ENCODE results near the gene CLDN7. TPM values are rescaled to one million over a fixed set of nuclear protein-coding genes. Genes with fewer than 3 reads are reported as not detected.

The CLDN7 gene
- polyA plus RNA-seq, 1 donor (not counting 4 experiments of a cell fraction or from before 2014, with no cell fraction given) = 6.3 TPM

DNA sequence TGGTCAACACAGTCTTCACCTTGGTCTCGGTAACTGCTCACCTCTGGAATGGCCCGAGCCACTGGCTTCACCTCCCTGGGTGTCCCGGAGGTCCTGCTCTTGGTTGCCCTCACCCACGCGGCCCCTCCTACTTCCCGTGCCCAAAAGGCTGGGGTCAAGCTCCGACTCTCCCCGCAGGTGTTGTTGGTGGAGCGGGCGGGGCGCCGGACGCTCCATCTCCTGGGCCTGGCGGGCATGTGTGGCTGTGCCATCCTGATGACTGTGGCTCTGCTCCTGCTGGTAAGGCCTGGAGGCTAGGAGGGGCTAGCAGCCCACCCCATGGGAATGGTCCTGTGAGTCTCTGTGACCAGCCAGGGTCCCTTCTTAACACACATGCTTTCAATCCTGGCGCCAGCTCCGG lies 22.6 kb upstream of the CLDN7 start:
- FAIRE-seq (no peak), DNase-seq (ENCODE audit: low read depth, low spot score) (no peak)
- Histone ChIP-seq H3K79me2 (ENCODE audit: control insufficient read depth, insufficient read depth, low read length) (no peaks in the 10 kb centered on the region), H4K20me1 (ENCODE audit: control insufficient read depth, extremely low read depth, insufficient read depth, low read length) (no peaks in the 10 kb centered on the region), H3K27ac (ENCODE audit: control insufficient read depth, insufficient read depth, low read length) (no peak overlapping the region), H3K9me1 (ENCODE audit: control insufficient read depth, extremely low read depth, insufficient read depth, low read length) (no peaks in the 10 kb centered on the region), H3K9ac (ENCODE audit: control insufficient read depth, extremely low read depth, insufficient read depth, low read length) (no peak overlapping the region), H3K9me3 (ENCODE audit: control insufficient read depth, low read depth, low read length) (no peaks in the 10 kb centered on the region), H2AFZ (ENCODE audit: control insufficient read depth, low read length) (no peak overlapping the region), H3K4me3 (ENCODE audit: control insufficient read depth in 2 of 3, extremely low read depth in 1 of 3, insufficient read depth in 2 of 3, low read depth in 1 of 3, low read length in 3 of 3) (no peak overlapping the region), H3K36me3 (ENCODE audit: control insufficient read depth in 2 of 2, extremely low read depth in 1 of 2, insufficient read depth in 2 of 2, low read length in 2 of 2) (no peaks in the 10 kb centered on the region), H3K27me3 (ENCODE audit: control insufficient read depth, extremely low read depth, insufficient read depth, low read length) (peaks cover 46% of the 10 kb centered on the region), H3K4me2 (ENCODE audit: control insufficient read depth, extremely low read depth, insufficient read depth, low read depth, low read length) (no peak overlapping the region), H3K4me1 (ENCODE audit: control insufficient read depth, extremely low read depth, insufficient read depth, low read length) (peaks cover 15% of the 10 kb centered on the region)
- dilution Hi-C loops (cut with MboI; ENCODE audit: extremely low pct_ligation_motif_present, low sequenced_read_pairs) = no loop called here
- TF ChIP-seq, protein P1, sequence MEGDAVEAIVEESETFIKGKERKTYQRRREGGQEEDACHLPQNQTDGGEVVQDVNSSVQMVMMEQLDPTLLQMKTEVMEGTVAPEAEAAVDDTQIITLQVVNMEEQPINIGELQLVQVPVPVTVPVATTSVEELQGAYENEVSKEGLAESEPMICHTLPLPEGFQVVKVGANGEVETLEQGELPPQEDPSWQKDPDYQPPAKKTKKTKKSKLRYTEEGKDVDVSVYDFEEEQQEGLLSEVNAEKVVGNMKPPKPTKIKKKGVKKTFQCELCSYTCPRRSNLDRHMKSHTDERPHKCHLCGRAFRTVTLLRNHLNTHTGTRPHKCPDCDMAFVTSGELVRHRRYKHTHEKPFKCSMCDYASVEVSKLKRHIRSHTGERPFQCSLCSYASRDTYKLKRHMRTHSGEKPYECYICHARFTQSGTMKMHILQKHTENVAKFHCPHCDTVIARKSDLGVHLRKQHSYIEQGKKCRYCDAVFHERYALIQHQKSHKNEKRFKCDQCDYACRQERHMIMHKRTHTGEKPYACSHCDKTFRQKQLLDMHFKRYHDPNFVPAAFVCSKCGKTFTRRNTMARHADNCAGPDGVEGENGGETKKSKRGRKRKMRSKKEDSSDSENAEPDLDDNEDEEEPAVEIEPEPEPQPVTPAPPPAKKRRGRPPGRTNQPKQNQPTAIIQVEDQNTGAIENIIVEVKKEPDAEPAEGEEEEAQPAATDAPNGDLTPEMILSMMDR (optimal IDR thresholded peaks at IDR 0.05 in 1 of 3, IDR thresholded peaks at IDR 0.05 in 1 of 3, conservative IDR thresholded peaks at IDR 0.05 in 1 of 3; ENCODE audit: extremely low read depth in 1 of 3, insufficient read depth in 2 of 3, low read length in 3 of 3) = no peak
- TF ChIP-seq EZH2 (IDR thresholded peaks at IDR 0.05; ENCODE audit: low read length) = no peak

DNA sequence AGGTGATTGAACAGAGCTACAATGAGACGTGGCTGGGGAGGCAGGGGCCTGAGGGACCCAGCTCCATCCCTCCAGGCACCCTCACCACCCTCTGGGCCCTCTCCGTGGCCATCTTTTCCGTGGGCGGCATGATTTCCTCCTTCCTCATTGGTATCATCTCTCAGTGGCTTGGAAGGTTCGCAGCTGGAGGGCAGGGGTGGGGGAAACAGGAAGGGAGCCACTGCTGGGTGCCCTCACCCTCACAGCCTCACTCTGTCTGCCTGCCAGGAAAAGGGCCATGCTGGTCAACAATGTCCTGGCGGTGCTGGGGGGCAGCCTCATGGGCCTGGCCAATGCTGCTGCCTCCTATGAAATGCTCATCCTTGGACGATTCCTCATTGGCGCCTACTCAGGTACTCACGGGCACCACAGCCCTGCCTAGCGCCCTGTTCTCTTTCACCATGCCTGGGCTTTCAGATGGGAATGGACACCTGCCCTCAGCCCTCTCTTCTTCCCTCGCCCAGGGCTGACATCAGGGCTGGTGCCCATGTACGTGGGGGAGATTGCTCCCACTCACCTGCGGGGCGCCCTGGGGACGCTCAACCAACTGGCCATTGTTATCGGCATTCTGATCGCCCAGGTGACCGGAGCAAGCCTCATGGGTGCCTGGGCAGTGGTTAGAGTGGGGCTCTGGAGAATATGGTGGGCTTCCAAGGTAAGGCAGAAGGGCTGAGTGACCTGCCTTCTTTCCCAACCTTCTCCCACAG lies 21.4 kb upstream of the CLDN7 start:
- H3K4me3 ChIP-seq (ENCODE audit: control insufficient read depth in 2 of 3, extremely low read depth in 1 of 3, insufficient read depth in 2 of 3, low read depth in 1 of 3, low read length in 3 of 3) = no peak overlapping the region
- H3K4me2 ChIP-seq (ENCODE audit: control insufficient read depth, extremely low read depth, insufficient read depth, low read depth, low read length) = no peak overlapping the region
- H3K9me3 ChIP-seq (ENCODE audit: control insufficient read depth, low read depth, low read length) = no peaks in the 10 kb centered on the region
- no peak for FAIRE-seq
- H4K20me1 ChIP-seq (ENCODE audit: control insufficient read depth, extremely low read depth, insufficient read depth, low read length) = no peaks in the 10 kb centered on the region
- peaks cover 16% of the 10 kb centered on the region for H3K4me1 ChIP-seq (ENCODE audit: control insufficient read depth, extremely low read depth, insufficient read depth, low read length)
- no peaks in the 10 kb centered on the region for H3K79me2 ChIP-seq (ENCODE audit: control insufficient read depth, insufficient read depth, low read length)
- H3K9me1 ChIP-seq (ENCODE audit: control insufficient read depth, extremely low read depth, insufficient read depth, low read length) = no peaks in the 10 kb centered on the region
- H3K9ac ChIP-seq (ENCODE audit: control insufficient read depth, extremely low read depth, insufficient read depth, low read length) = no peak overlapping the region
- peaks cover 46% of the 10 kb centered on the region for H3K27me3 ChIP-seq (ENCODE audit: control insufficient read depth, extremely low read depth, insufficient read depth, low read length)
- DNase-seq (ENCODE audit: low read depth, low spot score) = no peak
- no peak overlapping the region for H2AFZ ChIP-seq (ENCODE audit: control insufficient read depth, low read length)
- no peak overlapping the region for H3K27ac ChIP-seq (ENCODE audit: control insufficient read depth, insufficient read depth, low read length)
- no peaks in the 10 kb centered on the region for H3K36me3 ChIP-seq (ENCODE audit: control insufficient read depth in 2 of 2, extremely low read depth in 1 of 2, insufficient read depth in 2 of 2, low read length in 2 of 2)
- dilution Hi-C loops (cut with MboI; ENCODE audit: extremely low pct_ligation_motif_present, low sequenced_read_pairs) = no loop called here
- TF ChIP-seq, protein P1 (optimal IDR thresholded peaks at IDR 0.05 in 1 of 3, IDR thresholded peaks at IDR 0.05 in 1 of 3, conservative IDR thresholded peaks at IDR 0.05 in 1 of 3; ENCODE audit: extremely low read depth in 1 of 3, insufficient read depth in 2 of 3, low read length in 3 of 3) = no peak
- TF ChIP-seq EZH2 (IDR thresholded peaks at IDR 0.05; ENCODE audit: low read length) = no peak
